SK-MEL-5 (cell line): ENCODE data around the gene RNASEH2C. TPM values are rescaled to one million over a fixed set of nuclear protein-coding genes. Genes with fewer than 3 reads are reported as not detected.
A peak's percentile ranks its signal among the peaks of the same experiment; 100 is the strongest.
"Not testable (repeated sequence)": the region's sequence is repeated elsewhere in the genome, so short reads cannot be mapped to it uniquely, and the experiment has no call there.

ENCODE experiments used
- DNase-seq: peaks from one replicate; pipeline ENCODE4 v3.0.0-alpha.2; 2016; ENCODE audit warnings: low read depth, low spot score
- in situ Hi-C: cut with HindIII; loops from 2 replicates; pipeline ENCODE4 v1.10.0; 2016; ENCODE audit warnings: low sequenced_read_pairs, high pct_unique_total_duplicates, low pct_unique_long_range_greater_than_20kb
- small RNA-seq, 2 experiments: library from RNA; depleted of rRNA; stranded (forward); fragments of <200 nt; gene quantifications; one replicate each; pipeline ENCODE3, GENCODE V24; 2014
- total RNA-seq: library from RNA; depleted of rRNA; stranded (reverse); fragments of >200 nt; shearing (Covaris generic); gene quantifications from 2 replicates; pipeline ENCODE4 v1.2.3, GENCODE V29; 2014; rRNA removed

The RNASEH2C gene
- total RNA-seq, 1 experiment from 2014 or later = 37.4 TPM

- DNase-seq = no peak
- in situ Hi-C loops = no loop called here
Measured at GRCh38 chr11:65700399-65700798, 20.2 kb downstream of the RNASEH2C start.

GRCh38 chr11:65699306-65699705 is 21.3 kb downstream of the RNASEH2C start:
- in situ Hi-C loops = no loop called here
- no peak for DNase-seq

- in situ Hi-C loops = no loop called here
- DNase-seq = no peak
Measured at GRCh38 chr11:65698205-65698604, 22.4 kb downstream of the RNASEH2C start.

- in situ Hi-C loops = no loop called here
- DNase-seq = peak; percentile 55
Measured at GRCh38 chr11:65696802-65697552, 23.6 kb downstream of the RNASEH2C start.

GRCh38 chr11:65695459-65696241 is 24.9 kb downstream of the RNASEH2C start:
- in situ Hi-C loops = no loop called here
- peak; percentile 73 for DNase-seq

GRCh38 chr11:65692367-65692766 is 28.2 kb downstream of the RNASEH2C start:
- in situ Hi-C loops = no loop called here
- no peak for DNase-seq

GRCh38 chr11:65691847-65692246 is 28.8 kb downstream of the RNASEH2C start:
- in situ Hi-C loops, DNase-seq: not testable (repeated sequence)

GRCh38 chr11:65685981-65686380 is 34.6 kb downstream of the RNASEH2C start:
- DNase-seq = no peak
- in situ Hi-C loops = no loop called here

GRCh38 chr11:65683480-65683879 is 37.1 kb downstream of the RNASEH2C start:
- in situ Hi-C loops, DNase-seq: not testable (repeated sequence)

GRCh38 chr11:65680192-65680743 is 40.3 kb downstream of the RNASEH2C start:
- in situ Hi-C loops = no loop called here
- no peak for DNase-seq

- DNase-seq = no peak
- in situ Hi-C loops = no loop called here
Measured at GRCh38 chr11:65672982-65673381, 47.6 kb downstream of the RNASEH2C start.

GRCh38 chr11:65672180-65672860 is 48.3 kb downstream of the RNASEH2C start:
- DNase-seq = peak; percentile 24
- in situ Hi-C loops = no loop called here

Small RNA genes lying within 50 kb of the gene (small RNA-seq; reads per million reads assigned to genes)
- 0 reads per million in 2 experiments for gene RN7SL309P

Other genes with a start within 250 kb of the RNASEH2C start
- 1,469 and 1,846 TPM in 2 replicates for gene MALAT1, start 221.8 kb downstream of the RNASEH2C start, total RNA-seq
- gene SCYL1, start 195.7 kb downstream of the RNASEH2C start, total RNA-seq = 57.8 and 64.9 TPM in 2 replicates
- 1.8 and 2.0 TPM in 2 replicates for gene LTBP3, start 162.4 kb downstream of the RNASEH2C start, total RNA-seq
- 26.5 and 32.4 TPM in 2 replicates for gene ZNRD2, start 150.3 kb downstream of the RNASEH2C start, total RNA-seq
- gene FAM89B, start 148.3 kb downstream of the RNASEH2C start, total RNA-seq = 12.2 and 13.2 TPM in 2 replicates
- gene EHBP1L1, start 144.7 kb downstream of the RNASEH2C start, total RNA-seq = 14.3 and 15.6 TPM in 2 replicates
- gene KCNK7, start 125.0 kb downstream of the RNASEH2C start, total RNA-seq = not detected in 2 replicates
- 19.3 and 23.4 TPM in 2 replicates for gene MAP3K11, start 106.6 kb downstream of the RNASEH2C start, total RNA-seq
- 10.4 and 11.3 TPM in 2 replicates for gene PCNX3, start 105.0 kb downstream of the RNASEH2C start, total RNA-seq
- gene SIPA1, start 82.7 kb downstream of the RNASEH2C start, total RNA-seq = 13.7 and 15.8 TPM in 2 replicates
- gene RELA, start 57.9 kb downstream of the RNASEH2C start, total RNA-seq = 16.6 and 26.1 TPM in 2 replicates
- 37.8 and 42.0 TPM in 2 replicates for gene KAT5, start 8.5 kb downstream of the RNASEH2C start, total RNA-seq
- 19.7 and 20.0 TPM in 2 replicates for gene AP5B1, start 60.2 kb upstream of the RNASEH2C start, total RNA-seq
- not detected in 2 replicates for gene OVOL1, start 66.3 kb upstream of the RNASEH2C start, total RNA-seq
- 0.08 and 0.18 TPM in 2 replicates for gene SNX32, start 113.2 kb upstream of the RNASEH2C start, total RNA-seq
- 941 and 972 TPM in 2 replicates for gene CFL1, start 137.4 kb upstream of the RNASEH2C start, total RNA-seq
- gene MUS81, start 139.6 kb upstream of the RNASEH2C start, total RNA-seq = 18.6 and 19.3 TPM in 2 replicates
- 0.45 and 0.55 TPM in 2 replicates for gene EFEMP2, start 152.0 kb upstream of the RNASEH2C start, total RNA-seq
- 0.29 and 0.48 TPM in 2 replicates for gene CTSW, start 159.0 kb upstream of the RNASEH2C start, total RNA-seq
- gene FIBP, start 167.7 kb upstream of the RNASEH2C start, total RNA-seq = 60.8 and 62.9 TPM in 2 replicates
- gene CCDC85B, start 169.9 kb upstream of the RNASEH2C start, total RNA-seq = 22.2 and 23.7 TPM in 2 replicates
- 8.9 and 10.2 TPM in 2 replicates for gene FOSL1, start 179.6 kb upstream of the RNASEH2C start, total RNA-seq
- gene C11orf68, start 198.3 kb upstream of the RNASEH2C start, total RNA-seq = 7.8 and 9.8 TPM in 2 replicates
- gene DRAP1, start 198.6 kb upstream of the RNASEH2C start, total RNA-seq = 66.5 and 72.9 TPM in 2 replicates
- gene TSGA10IP, start 224.7 kb upstream of the RNASEH2C start, total RNA-seq = not detected in 2 replicates
- 40.1 and 46.5 TPM in 2 replicates for gene SART1, start 240.9 kb upstream of the RNASEH2C start, total RNA-seq